HG03175 (cell line): Measurements from ENCODE around the gene NEK10.

ENCODE experiments used
- ATAC-seq: cut with Tn5 transposase; IDR thresholded peaks from one replicate; pipeline ENCODE4 v1.9.1; 2021; ENCODE audit warnings: mild to moderate bottlenecking, moderate library complexity; ENCODE audit not compliant: unreplicated experiment

Gene NEK10

DNA sequence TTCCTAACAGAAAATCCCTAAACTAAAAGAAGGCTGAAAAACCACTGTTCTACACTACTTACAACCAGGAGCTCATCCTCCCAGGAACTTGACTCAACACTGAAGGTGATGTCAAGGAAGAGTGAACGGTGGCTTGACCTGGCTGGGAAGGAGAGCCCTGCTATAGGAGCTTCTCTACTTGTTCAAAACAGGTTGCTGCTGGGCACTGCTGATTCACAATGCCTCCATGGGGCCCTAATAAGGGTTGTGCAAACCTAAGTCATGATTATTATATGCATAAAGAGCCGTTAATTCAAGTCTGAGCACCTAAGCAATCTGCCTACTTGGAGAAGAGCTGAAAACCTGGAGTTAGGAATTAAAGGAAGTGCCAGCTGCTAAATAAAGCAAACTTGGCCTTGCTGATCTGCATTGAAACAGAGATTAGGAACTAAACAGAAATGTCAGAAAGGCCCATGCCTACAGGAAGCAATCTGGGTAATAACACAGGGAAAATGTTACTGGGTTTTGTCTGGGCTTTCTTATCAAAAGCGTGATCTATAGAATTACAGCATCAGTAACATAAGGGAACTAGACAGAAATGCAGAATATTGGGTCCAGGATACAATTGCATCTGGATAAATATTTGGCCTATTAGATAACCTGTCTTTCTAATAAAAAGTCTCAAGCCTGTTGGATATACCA, 243.2 kb downstream of the NEK10 start:
- ATAC-seq: no peak

- ATAC-seq: no peak
These were observed 249.5 kb downstream of the NEK10 start for GRCh38 chr3:27119639-27120038.

- no peak for ATAC-seq
These were observed 253.8 kb downstream of the NEK10 start for GRCh38 chr3:27115352-27115751.

DNA sequence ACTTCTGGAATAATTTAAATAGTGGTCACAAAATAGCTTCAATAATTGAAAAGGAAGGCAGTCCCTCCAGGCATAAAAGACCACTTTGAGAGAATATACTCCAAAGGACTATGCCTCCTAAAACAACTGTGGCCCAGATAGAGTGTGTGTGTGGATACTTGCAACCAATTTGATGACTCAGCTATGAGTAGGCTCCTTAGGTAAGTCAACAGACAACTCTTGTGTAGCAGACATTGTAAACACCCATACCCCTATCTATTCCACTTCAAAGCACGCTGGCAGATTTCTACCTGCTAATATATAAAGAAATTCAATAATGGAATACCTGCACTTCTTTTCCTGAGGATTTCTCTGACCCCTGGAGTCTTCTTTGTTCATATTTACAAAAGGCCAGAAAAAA, 254.5 kb downstream of the NEK10 start:
- no peak for ATAC-seq

DNA sequence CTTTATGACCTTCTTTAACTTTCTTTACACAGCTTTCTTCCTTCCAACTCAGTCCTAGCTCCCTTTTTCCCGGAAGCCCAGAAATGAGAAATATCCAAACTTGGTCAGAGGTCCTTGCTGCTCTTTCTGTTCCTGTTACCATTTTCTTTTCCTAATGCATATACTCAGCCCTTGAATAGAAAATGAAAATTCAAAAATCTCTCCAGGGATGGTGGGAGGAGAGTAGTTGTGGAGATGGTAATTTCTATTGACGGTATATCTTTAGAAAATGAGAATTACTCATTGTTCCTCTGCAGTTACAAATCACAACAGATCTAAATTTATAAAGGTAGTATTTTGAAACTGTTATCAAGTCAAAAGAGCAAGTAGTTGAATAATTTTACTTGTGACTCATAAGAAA, 255.1 kb downstream of the NEK10 start:
- no peak for ATAC-seq

DNA sequence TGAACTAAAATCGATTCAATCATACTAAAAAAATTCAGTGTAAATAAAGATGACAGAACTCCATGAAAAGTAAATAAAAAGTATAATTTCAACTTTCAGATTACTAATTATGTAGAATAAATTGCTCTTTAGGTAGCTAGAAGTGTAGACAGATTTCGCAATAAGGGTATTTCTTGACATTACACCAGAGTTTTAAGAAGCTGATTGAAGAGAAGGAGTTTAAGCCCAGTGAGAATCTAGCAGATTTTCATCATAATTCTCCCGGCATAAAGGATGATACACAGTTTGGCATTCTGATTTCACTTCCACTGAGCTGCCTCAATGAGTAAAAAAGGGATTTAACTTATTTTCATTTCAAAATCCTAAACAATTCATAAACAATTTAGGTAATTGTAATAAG, 259.2 kb downstream of the NEK10 start:
- no peak for ATAC-seq

- no peak for ATAC-seq
These were observed 260.9 kb downstream of the NEK10 start for GRCh38 chr3:27108322-27108721.

- ATAC-seq: no peak
These were observed 263.3 kb downstream of the NEK10 start for GRCh38 chr3:27105904-27106303.

GRCh38 chr3:27097182-27097581, 272.0 kb downstream of the NEK10 start:
- no peak for ATAC-seq

DNA sequence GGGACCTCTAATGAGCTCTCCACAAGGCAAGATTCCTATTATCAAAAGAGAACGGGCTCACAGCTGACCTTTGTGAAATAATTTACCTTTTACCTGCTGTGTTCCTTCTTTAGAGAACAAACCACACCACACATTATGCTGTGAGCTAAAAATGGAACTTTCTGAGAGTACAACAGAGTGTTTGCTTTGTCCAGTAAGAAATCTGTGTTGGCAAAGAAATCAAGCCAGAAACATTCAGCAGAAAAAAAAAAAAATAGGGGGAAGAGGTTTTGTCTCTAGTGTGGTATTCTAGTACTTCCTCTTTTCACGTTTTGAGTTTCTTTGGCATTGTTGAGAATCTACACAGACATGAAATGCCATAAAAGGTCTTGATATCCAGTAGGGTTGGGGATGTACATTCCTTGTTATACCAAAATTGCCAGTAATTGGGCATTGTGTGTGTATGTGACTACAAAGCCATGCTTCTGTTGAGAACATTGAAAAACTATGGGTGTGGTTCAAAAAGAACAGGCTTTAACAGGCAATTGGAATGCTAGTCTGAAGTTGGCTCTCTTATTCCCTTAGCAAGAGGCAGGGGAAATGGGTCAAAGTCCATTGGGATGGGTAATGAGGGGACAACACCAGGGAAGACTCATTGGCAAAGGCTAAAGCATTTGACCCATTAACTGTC, 273.5 kb downstream of the NEK10 start:
- ATAC-seq: no peak

GRCh38 chr3:27094721-27095120, 274.5 kb downstream of the NEK10 start:
- no peak for ATAC-seq

- ATAC-seq: no peak
These were observed 275.4 kb downstream of the NEK10 start for GRCh38 chr3:27093771-27094170.

DNA sequence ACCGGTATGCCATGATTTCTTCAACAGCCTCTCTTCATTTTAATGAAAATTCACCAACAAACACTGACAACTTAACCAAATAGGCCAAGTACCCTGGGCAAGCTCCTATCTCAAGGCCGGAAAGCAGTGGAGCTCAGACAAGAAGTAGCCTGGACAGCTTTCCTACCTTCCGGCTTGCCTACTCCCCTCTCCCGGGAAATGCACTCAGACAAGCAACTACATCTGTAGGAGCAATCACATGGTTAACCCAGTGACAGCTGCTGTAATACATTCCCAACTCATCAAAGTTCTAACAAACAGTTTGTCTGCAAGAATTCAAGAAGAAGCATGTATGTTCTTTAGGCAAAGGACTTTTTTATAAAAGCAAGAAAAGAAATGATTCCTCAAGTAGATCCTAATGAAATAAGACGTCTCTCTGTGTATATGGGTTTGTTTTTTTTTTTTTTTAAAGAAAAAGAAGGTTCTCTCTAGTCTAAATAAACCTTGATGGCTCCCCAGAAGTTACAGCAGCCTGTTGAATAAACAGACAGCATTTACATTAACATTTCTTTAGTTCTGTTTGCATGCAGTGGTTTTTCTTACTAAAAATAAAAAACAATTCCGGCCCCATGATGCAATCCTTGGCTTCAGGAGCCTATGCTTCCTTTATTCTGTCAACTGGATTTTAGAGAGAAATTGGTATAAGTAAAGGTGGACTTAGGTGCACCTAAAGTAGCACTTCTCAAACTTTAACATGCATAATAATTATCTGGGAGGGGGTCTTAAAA, 278.7 kb downstream of the NEK10 start:
- no peak for ATAC-seq

- no peak for ATAC-seq
These were observed 279.5 kb downstream of the NEK10 start for GRCh38 chr3:27089645-27090044.

DNA sequence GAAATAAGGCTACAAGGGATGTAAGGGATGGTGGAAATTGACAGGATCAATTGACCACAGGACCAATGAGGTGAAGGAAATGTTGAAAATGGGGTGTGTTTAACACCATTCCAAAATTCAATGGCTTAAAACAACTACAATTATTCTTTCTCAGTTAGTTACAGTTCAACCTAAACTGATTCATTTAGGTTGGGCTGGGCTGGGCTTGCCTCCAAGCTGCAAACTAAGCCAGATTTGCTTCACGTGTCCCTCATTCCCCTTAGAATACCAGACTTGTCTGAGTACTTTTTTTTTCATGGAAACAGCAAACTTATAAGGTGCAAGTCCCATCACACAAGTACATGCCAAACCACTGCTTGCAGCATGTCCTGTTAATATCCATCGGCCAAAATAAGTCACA, 280.1 kb downstream of the NEK10 start:
- no peak for ATAC-seq

- no peak for ATAC-seq
These were observed 283.1 kb downstream of the NEK10 start for GRCh38 chr3:27085829-27086730.

DNA sequence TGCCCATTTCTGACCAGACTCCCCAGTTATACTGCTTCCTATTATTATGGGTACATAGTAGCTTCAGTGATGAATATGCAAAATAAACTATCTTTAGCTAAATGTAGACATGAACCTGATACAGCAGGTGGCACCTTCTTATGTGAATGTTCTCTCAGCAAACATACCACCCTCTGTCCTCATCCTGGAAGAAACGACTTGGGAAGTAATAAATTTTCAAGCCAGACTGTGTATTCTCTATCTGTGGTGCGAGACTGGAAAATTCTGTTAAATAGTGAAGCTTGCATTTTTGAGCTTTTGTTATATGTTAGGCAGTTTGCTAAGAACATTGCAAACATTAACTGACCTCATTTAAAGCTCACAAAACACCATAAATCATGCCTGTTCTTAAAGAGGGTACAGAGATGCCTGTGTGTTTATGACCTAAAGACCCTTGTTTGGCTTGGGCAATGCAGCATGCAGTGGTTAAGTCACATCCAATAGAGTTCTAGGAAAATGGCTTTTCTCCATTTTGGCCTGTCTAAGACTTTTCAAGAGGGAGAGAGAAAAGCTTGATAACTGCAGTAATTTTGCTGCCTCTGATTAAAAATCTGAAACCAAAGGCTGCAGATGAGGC, 287.1 kb downstream of the NEK10 start:
- no peak for ATAC-seq

- no peak for ATAC-seq
These were observed 287.6 kb downstream of the NEK10 start for GRCh38 chr3:27081566-27081965.

DNA sequence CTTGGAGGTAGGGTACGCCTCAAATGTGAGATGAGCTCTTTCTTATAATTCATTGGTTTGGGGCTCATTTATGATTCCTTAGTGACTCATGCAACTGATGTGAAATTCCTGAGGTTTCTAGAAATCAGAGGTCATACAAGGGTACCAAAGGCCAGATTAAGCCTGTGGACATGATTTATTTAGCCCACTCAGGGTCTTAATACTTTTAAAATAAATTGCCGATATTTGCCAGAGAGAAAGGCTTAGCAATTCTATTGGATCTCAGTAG, 289.0 kb downstream of the NEK10 start:
- no peak for ATAC-seq

GRCh38 chr3:27079427-27080257, 289.5 kb downstream of the NEK10 start:
- no peak for ATAC-seq
